T-helper 1 cell treated with Interleukin-12 subunit alpha and Interleukin-12 subunit beta and Interleukin-4 antibody, amounts not matched to agents 30 ng/mL and 1 ng/mL, for 36 hours (primary cell): ENCODE measurements around the gene SPOP. TPM values are rescaled to one million over a fixed set of nuclear protein-coding genes. Genes with fewer than 3 reads are reported as not detected.

ENCODE experiments used
- intact Hi-C: fragments of 100-400 bp; cut with micrococcal nuclease; formaldehyde crosslinking; loops from one replicate; pipeline ENCODE4 v1.15.1; 2024
- total RNA-seq: library from RNA; stranded (reverse); gene quantifications from 2 replicates; pipeline ENCODE4 v1.2.3, GENCODE V29; 2022

Gene SPOP
- total RNA-seq, 1 donor from 2014 or later = 72.2 TPM

GRCh38 chr17:49575679-49576087 lies 102.2 kb downstream of the SPOP start, which contains the start of gene NXPH3:
Gene NXPH3, plus strand, starts transcription at chr17:49575871. Its CDS starts 349 bp downstream, at chr17:49576220.
- intact Hi-C loops = loop anchor here (1.0 kb wide), 1 partner anchor 120 kb away; no protein-coding TSS in a partner anchor

- intact Hi-C loops = loop anchor here (1.0 kb wide), 1 partner anchor 120 kb away; no protein-coding TSS in a partner anchor
These were observed 102.8 kb downstream of the SPOP start for GRCh38 chr17:49574945-49575678.

GRCh38 chr17:49574323-49574781 lies 103.5 kb downstream of the SPOP start:
- intact Hi-C loops = no loop called here

- intact Hi-C loops = no loop called here
These were observed 104.2 kb downstream of the SPOP start for GRCh38 chr17:49573510-49574322.

- intact Hi-C loops = no loop called here
These were observed 105.0 kb downstream of the SPOP start for GRCh38 chr17:49572806-49573420.

GRCh38 chr17:49572226-49572625 lies 105.7 kb downstream of the SPOP start:
- intact Hi-C loops = no loop called here

- intact Hi-C loops = loop anchor here (2.0 kb wide), 2 partner anchors 207 to 217 kb away; partner anchors contain the start of gene KAT7
These were observed 106.1 kb downstream of the SPOP start for GRCh38 chr17:49571764-49572163.

- intact Hi-C loops = loop anchor here (2.0 kb wide), 2 partner anchors 208 to 218 kb away; partner anchors contain the start of gene KAT7
These were observed 106.6 kb downstream of the SPOP start for GRCh38 chr17:49571283-49571682.

GRCh38 chr17:49570540-49571242 lies 107.2 kb downstream of the SPOP start:
- intact Hi-C loops = loop anchor here (1.0 to 2.0 kb wide), 6 partner anchors 108 to 218 kb away; partner anchors contain the start of genes FAM117A, KAT7 and SPOP

GRCh38 chr17:49568695-49569047 lies 109.2 kb downstream of the SPOP start:
- intact Hi-C loops = loop anchor here (1.0 to 5.0 kb wide), 4 partner anchors 283 to 518 kb away; no protein-coding TSS in a partner anchor

- intact Hi-C loops = loop anchor here (1.0 to 5.0 kb wide), 5 partner anchors 283 to 527 kb away; partner anchors contain the start of gene PDK2
These were observed 109.8 kb downstream of the SPOP start for GRCh38 chr17:49567871-49568694.

GRCh38 chr17:49567104-49567521 lies 110.8 kb downstream of the SPOP start:
- intact Hi-C loops = loop anchor here (2.0 to 5.0 kb wide), 2 partner anchors 385 to 528 kb away; partner anchors contain the start of gene PDK2

GRCh38 chr17:49566668-49567071 lies 111.2 kb downstream of the SPOP start:
- intact Hi-C loops = loop anchor here (2.0 to 5.0 kb wide), 2 partner anchors 386 to 528 kb away; partner anchors contain the start of gene PDK2

- intact Hi-C loops = loop anchor here (2.0 to 5.0 kb wide), 2 partner anchors 386 to 529 kb away; partner anchors contain the start of gene PDK2
These were observed 111.9 kb downstream of the SPOP start for GRCh38 chr17:49565948-49566491.

GRCh38 chr17:49564638-49565037 lies 113.3 kb downstream of the SPOP start:
- intact Hi-C loops = loop anchor here (5.0 kb wide), 1 partner anchor 388 kb away; no protein-coding TSS in a partner anchor

- intact Hi-C loops = loop anchor here (1.0 kb wide), 1 partner anchor 441 kb away; no protein-coding TSS in a partner anchor
These were observed 120.4 kb downstream of the SPOP start for GRCh38 chr17:49557312-49558024.

- intact Hi-C loops = loop anchor here (1.0 kb wide), 4 partner anchors 60 to 241 kb away; no protein-coding TSS in a partner anchor
These were observed 121.5 kb downstream of the SPOP start for GRCh38 chr17:49556223-49556943.
